AG08396 (cell line): ENCODE measurements around the gene KCNJ12.
"Not testable (repeated sequence)": the region's sequence is repeated elsewhere in the genome, so short reads cannot be mapped to it uniquely, and the experiment has no call there.

Experiments used
- DNase-seq: peaks from one replicate; pipeline ENCODE4 v3.0.0; 2012; ENCODE audit warnings: low spot score, mixed read lengths

KCNJ12 gene

DNA sequence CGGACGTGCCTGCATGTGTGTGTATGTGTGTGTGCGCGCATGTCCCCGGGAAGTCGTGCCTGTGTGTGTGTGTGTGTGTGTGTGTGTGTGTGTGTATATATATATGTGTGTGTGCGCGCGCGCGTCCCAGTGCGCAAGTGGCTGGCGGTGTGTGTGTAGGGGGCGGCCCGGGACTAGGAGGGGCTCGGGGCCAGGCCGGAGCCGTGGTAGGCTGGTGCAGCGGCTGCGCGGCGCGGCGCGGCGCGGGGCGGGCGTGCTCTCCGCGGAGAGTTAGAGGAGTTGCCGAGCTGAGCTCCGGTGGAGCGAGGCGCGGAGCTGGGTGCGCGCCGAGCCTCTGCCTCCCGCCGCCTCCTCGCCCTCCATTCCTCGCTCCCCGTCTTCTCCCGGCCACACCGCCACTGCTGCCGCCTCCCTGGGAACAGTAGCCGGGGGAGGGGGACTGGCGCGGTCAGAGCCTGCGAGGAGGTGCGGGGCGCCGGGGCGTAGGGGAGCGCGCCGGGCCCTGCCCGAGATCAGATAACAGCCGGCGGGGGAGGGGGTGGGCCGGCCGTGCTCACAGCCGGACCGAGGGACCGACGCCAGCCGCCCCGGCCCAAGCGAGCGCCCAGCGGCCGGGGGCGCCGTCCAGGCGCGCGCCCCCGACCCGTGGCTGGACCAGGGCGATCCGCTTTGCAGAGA, at the start of gene KCNJ12:
KCNJ12 (plus strand) TSS at position 277 of the 678 bp plus-strand sequence. CDS start 38,986 bp downstream, outside the sequence.
- peak; percentile 53 for DNase-seq

DNA sequence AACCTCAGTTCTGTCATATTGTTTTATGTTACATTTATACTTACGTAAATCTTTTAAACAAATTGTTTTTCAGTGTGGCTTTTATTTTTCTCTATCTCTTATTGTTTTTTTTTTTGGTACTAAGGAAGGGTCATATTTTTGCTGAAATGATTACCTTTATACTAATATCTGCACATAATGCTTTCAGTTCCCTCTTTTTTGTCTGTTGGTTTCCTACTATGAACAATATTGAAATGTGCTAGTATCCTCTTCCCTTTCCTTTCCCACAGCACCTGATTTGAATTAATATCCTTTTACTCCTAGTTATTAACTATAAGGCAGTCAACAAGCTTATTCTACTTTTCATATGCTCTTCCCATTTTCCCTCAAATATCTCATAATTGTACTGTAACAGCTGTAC, 48.2 kb upstream of the KCNJ12 start:
- DNase-seq, result not testable (repeated sequence)

DNA sequence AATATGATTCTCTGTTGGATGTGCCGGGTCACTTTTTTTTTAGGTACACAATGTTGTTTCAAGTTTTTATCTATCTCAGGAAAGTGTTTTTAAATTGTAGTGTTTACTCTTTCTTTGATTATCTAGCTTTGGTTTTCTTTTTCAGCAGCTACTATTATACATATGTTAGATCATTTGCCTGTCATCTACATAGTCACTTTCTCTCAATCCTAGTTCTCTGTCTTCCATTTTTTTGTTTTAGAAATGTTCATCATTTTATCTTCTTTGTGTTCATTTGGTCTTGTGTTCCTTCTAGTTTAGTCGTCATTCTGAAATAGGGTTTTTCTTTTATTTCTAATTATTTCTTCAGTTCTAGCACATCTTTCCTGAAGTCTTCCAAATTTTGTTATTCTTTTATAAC, 47.4 kb upstream of the KCNJ12 start:
- DNase-seq, result not testable (repeated sequence)

GRCh38 chr17:21330436-21331160, 45.6 kb upstream of the KCNJ12 start:
- DNase-seq, result no peak

- DNase-seq, result not testable (repeated sequence)
Measured at GRCh38 chr17:21336541-21337294, 39.4 kb upstream of the KCNJ12 start.

DNA sequence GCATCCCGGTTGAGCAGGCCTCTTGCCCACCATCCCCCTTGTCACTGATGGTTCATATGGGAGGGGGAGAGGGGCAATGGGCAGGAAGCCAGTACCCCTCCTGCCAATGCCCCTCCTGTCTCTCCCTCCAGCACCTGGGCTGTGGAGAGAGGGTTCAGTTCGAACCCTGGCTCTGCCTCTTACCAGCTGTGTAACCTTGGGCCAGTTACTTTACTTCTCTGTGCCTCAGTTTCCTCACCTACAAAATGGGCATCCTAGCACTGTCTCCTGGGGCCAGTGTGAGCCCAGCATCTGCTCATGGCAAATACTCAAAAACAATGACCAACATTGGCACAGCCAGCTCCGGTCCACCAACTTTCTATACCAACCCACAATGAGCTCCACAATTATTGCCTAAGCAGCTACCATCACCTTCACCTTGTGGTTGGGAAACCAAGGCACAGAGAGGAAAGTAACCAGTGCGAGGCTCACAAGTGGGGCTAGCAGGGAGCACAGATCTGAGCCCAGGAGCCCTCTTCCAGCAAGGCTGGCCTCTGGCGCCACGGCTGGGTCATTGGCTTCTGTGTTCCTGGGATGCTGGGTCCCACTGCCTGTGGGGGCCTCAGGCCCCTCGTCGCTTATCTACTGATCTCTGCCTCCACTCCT, 38.1 kb upstream of the KCNJ12 start:
- DNase-seq, result not testable (repeated sequence)

DNA sequence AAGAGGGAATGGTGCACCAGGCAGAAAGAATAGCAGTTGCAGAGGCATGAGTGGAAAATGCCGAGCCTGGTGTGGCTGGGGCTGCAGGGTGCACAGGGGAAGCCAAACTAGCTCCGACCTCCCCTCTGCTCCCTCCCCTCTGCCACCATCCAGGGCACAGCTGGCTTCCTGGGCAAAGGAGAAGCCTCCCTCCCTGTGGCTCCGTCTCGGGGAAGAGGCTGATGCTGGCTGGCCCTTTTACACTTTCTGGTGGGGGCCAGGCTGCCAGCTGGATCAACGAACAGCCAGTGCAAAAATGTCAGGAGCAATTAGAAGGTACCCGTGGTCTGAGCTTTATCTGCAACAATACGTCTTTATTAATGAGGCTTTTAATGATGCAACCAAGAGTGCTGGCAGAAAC, 37.1 kb upstream of the KCNJ12 start:
- no peak for DNase-seq

DNA sequence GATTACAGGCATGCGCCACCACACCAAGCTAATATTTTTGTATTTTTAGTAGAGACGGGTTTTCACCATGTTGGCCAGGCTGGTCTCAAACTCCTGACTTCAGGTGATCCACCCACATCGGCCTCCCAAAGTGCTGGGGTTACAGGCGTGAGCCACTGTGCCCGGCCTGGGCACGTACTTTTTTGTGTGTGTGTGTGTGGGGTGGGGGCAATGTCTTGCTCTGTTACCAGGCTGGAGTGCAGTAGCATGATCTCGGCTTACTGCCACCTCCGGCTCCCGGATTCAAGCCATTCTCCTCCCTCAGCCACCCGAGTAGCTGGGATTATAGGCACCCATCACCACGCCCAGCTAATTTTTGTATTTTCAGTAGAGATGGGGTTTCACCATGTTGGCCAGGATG, 36.6 kb upstream of the KCNJ12 start:
- not testable (repeated sequence) for DNase-seq

- DNase-seq, result not testable (repeated sequence)
Measured at GRCh38 chr17:21340407-21340806, 35.8 kb upstream of the KCNJ12 start.

GRCh38 chr17:21341279-21341678, 34.9 kb upstream of the KCNJ12 start:
- not testable (repeated sequence) for DNase-seq

DNA sequence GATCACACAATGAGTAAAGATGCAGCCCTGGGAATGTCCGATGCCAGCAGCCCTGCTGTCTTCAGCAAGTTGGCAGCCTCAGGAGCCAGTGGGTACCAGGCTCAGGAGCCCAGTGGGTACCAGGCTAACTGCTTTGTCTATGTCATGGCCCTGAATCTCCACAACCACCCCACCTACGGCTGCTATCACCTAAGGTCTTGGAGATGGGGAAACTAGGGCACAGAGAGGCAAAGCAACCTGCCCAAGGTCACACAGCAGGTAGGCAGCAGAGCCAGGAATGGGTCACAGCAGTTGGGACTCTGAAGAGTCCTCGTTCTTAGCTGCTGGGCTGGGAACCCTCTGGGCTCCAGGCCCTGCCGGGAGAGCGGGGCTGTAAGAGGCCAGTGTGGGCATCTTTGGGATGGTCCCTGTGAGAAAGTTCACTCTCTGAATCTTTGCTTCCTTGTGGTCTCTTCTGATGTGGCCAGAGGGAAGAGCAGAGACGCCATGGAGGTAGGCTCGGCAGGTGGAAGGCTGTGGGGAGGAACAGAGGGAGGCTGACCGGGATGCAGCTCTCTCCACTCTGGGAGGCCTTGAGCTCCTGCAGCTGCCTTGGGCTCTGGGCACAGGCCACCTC, 34.1 kb upstream of the KCNJ12 start:
- DNase-seq, result not testable (repeated sequence)

GRCh38 chr17:21343061-21343949, 32.9 kb upstream of the KCNJ12 start:
- DNase-seq, result not testable (repeated sequence)

DNA sequence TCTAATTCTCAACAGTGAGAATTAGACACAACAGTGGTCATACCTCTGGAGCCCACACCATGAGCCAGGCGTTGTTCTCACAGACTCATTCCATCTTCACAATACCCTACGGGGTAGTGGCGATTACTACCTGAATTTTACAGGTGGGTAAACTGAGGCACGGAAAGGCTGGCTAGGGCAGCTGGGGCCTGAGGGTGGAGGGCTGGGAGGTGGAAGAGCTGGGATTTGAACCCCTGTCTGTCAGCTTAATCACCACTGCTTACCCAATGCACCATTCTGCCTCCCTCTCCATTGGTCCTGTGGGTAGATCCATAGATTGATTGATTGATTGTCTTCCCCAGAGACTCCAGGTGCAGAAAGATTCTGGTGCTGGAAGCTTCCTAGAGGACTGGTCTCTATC, 31.4 kb upstream of the KCNJ12 start:
- DNase-seq, result not testable (repeated sequence)

DNA sequence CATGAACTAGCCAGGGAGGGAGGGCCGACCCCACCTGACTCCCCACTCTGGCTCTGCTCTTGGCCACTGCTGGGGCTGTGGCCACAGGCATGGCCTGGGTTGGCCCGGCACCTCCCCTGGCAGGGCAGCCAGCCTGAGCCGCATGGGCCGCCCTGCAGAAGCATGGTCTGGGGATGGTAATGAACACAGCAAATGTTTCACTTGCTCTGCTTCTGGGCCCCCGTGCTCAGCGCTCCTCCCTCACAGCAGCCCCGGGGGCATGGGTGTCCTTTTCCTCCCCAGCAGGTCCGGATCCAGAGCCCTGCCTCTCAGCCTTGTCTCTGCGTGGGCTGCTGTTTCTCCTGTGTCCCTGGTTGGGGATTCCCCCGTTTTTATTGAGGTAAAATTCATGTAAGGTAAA, 30.9 kb upstream of the KCNJ12 start:
- DNase-seq, result no peak

DNA sequence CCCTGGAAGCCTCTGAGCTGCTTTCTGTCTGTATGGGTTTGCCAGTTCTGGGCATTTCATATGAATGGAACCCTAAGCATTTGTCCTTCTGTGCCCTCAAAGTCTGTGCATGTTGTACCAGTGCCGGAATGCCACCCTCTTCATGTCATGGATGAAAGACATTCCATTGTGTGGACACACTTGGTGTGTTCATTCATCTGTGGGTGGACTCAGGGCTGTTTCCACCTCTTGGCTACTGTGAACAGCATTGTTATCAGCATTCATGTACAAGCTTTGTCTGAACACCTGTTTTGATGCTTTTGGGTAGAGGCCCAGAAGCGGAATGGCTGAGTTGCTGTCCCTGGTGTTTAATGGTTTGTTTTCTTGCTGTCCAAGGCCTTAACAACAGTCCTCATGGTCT, 30.1 kb upstream of the KCNJ12 start:
- not testable (repeated sequence) for DNase-seq

- DNase-seq, result not testable (repeated sequence)
Measured at GRCh38 chr17:21346651-21347250, 29.4 kb upstream of the KCNJ12 start.

- DNase-seq, result not testable (repeated sequence)
Measured at GRCh38 chr17:21347660-21348059, 28.5 kb upstream of the KCNJ12 start.

GRCh38 chr17:21348081-21348925, 27.9 kb upstream of the KCNJ12 start:
- not testable (repeated sequence) for DNase-seq

GRCh38 chr17:21348926-21349261, 27.3 kb upstream of the KCNJ12 start:
- DNase-seq, result not testable (repeated sequence)
